Subcutaneous adipose tissue (tissue), 4 donors: ENCODE data around the gene MROH2B. TPM values are rescaled to one million over a fixed set of nuclear protein-coding genes. Genes with fewer than 3 reads are reported as not detected.

Experiments
- total RNA-seq, 4 donors: library from RNA; depleted of rRNA; stranded (reverse); fragments of >200 nt; gene quantifications; one replicate each; pipeline ENCODE4 v1.1.0, GENCODE V29; 2016
- TF ChIP-seq, protein P1 (sequence below): fragments of 450-650 bp; IDR thresholded peaks from one replicate; pipeline ENCODE4 v1.5.1; 2016; ENCODE audit warnings: low read depth, mild to moderate bottlenecking, control low read depth, antibody characterized with exemption, moderate library complexity

Gene MROH2B
- total RNA-seq, result not detected

DNA sequence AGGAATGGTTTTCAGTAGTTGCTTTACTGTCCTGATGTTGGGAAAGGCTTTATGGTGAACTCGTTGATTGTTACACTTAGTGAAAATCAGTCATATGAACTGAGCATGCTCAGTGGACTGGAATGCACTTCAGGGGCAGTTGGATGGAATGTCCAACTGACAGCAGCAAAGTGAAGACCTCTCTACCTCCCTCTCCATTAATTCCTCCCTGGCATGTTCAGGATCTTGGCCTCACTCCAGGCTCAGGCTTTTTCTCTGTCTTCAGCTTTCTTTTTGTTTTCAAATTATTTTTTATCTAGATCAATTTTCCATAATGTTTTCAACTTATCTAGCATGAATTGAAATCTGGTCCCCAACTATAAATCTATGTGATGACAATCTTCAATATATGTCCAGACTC is at the start of gene MROH2B:
Gene MROH2B (minus strand): TSS at position 101 of the 400 bp plus-strand sequence. CDS start 490 bp downstream, outside the sequence.
- TF ChIP-seq, protein P1, sequence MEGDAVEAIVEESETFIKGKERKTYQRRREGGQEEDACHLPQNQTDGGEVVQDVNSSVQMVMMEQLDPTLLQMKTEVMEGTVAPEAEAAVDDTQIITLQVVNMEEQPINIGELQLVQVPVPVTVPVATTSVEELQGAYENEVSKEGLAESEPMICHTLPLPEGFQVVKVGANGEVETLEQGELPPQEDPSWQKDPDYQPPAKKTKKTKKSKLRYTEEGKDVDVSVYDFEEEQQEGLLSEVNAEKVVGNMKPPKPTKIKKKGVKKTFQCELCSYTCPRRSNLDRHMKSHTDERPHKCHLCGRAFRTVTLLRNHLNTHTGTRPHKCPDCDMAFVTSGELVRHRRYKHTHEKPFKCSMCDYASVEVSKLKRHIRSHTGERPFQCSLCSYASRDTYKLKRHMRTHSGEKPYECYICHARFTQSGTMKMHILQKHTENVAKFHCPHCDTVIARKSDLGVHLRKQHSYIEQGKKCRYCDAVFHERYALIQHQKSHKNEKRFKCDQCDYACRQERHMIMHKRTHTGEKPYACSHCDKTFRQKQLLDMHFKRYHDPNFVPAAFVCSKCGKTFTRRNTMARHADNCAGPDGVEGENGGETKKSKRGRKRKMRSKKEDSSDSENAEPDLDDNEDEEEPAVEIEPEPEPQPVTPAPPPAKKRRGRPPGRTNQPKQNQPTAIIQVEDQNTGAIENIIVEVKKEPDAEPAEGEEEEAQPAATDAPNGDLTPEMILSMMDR, result no peak

- TF ChIP-seq, protein P1, result no peak
Measured at GRCh38 chr5:41120600-41120999, 49.5 kb upstream of the MROH2B start.

- TF ChIP-seq, protein P1, result no peak
Measured at GRCh38 chr5:41118177-41118576, 47.0 kb upstream of the MROH2B start.

GRCh38 chr5:41115281-41115680 is 44.1 kb upstream of the MROH2B start:
- TF ChIP-seq, protein P1, result no peak

GRCh38 chr5:41112486-41113455 is 41.6 kb upstream of the MROH2B start:
- TF ChIP-seq, protein P1, result no peak

- TF ChIP-seq, protein P1, result no peak
Measured at GRCh38 chr5:41109186-41109585, 38.0 kb upstream of the MROH2B start.

- TF ChIP-seq, protein P1, result no peak
Measured at GRCh38 chr5:41102341-41102740, 31.2 kb upstream of the MROH2B start.
